Measurements from ENCODE around the gene KMT5B. TPM values are rescaled to one million over a fixed set of nuclear protein-coding genes. Genes with fewer than 3 reads are reported as not detected.

KMT5B gene
- total and polyA plus RNA-seq, 2 of the 13 experiments (the other 11 are each of a cell fraction or from before 2014, with no cell fraction given), result 17.6 to 23.7 TPM

DNA sequence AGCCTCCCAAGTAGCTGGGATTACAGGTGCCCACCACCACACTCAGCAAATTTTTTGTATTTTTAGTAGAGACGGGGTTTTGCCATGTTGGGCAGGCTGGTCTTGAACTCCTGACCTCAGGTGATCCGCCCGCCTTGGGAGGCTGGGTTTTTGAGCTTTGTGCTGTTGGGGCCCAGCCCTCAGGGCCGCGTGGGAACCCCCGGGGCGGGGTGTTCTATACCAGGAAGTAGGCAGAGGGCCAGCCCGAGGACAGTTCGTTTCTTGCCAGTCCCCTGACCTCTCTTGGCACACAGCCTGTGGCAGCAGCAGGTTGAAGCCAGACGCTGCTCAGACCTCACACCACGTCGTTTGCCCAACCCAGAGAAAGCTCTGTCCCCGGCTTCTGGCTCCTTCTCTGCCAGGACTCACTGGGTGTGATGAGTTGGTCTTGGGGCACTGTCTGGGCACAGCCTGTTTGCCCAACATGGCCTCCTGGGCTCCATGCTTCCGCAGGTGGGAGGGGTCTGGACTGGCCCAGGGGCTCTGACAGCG, 67.0 kb downstream of the KMT5B start (continued):
- TF ChIP-seq, protein P1, sequence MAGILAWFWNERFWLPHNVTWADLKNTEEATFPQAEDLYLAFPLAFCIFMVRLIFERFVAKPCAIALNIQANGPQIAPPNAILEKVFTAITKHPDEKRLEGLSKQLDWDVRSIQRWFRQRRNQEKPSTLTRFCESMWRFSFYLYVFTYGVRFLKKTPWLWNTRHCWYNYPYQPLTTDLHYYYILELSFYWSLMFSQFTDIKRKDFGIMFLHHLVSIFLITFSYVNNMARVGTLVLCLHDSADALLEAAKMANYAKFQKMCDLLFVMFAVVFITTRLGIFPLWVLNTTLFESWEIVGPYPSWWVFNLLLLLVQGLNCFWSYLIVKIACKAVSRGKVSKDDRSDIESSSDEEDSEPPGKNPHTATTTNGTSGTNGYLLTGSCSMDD (CRISPR knock-in tag; IDR thresholded peaks at IDR 0.05), result no peak
- TF ChIP-seq USF2 (IDR thresholded peaks at IDR 0.05; ENCODE audit: low read depth, low read length) (no peak), USF2 (CRISPR knock-in tag; IDR thresholded peaks at IDR 0.05; ENCODE audit: borderline replicate concordance) (no peak), PAX8 (CRISPR knock-in tag; IDR thresholded peaks at IDR 0.05; ENCODE audit: borderline replicate concordance) (no peak; the same call in 1 of the 2 replicates), ZNF276 (CRISPR knock-in tag; IDR thresholded peaks at IDR 0.05; ENCODE audit: low read depth) (no peak), ZNF460 (CRISPR knock-in tag; IDR thresholded peaks at IDR 0.05; ENCODE audit: borderline replicate concordance) (peak; percentile 84), RBFOX2 (IDR thresholded peaks at IDR 0.05; ENCODE audit: low read depth, low read length) (no peak), GFI1 (CRISPR knock-in tag; IDR thresholded peaks at IDR 0.05; ENCODE audit: borderline replicate concordance) (no peak), MYNN (CRISPR knock-in tag; IDR thresholded peaks at IDR 0.05; ENCODE audit: low read depth) (no peak), GRHL1 (CRISPR knock-in tag; conservative IDR thresholded peaks at IDR 0.05) (no peak), TBX2 (CRISPR knock-in tag; IDR thresholded peaks at IDR 0.05; ENCODE audit: borderline replicate concordance) (no peak), PLRG1 (conservative IDR thresholded peaks at IDR 0.05) (no peak)
- TF ChIP-seq, protein P2, sequence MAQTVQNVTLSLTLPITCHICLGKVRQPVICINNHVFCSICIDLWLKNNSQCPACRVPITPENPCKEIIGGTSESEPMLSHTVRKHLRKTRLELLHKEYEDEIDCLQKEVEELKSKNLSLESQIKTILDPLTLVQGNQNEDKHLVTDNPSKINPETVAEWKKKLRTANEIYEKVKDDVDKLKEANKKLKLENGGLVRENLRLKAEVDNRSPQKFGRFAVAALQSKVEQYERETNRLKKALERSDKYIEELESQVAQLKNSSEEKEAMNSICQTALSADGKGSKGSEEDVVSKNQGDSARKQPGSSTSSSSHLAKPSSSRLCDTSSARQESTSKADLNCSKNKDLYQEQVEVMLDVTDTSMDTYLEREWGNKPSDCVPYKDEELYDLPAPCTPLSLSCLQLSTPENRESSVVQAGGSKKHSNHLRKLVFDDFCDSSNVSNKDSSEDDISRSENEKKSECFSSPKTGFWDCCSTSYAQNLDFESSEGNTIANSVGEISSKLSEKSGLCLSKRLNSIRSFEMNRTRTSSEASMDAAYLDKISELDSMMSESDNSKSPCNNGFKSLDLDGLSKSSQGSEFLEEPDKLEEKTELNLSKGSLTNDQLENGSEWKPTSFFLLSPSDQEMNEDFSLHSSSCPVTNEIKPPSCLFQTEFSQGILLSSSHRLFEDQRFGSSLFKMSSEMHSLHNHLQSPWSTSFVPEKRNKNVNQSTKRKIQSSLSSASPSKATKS (CRISPR knock-in tag; IDR thresholded peaks at IDR 0.05), result no peak
- TF ChIP-seq, protein P3, sequence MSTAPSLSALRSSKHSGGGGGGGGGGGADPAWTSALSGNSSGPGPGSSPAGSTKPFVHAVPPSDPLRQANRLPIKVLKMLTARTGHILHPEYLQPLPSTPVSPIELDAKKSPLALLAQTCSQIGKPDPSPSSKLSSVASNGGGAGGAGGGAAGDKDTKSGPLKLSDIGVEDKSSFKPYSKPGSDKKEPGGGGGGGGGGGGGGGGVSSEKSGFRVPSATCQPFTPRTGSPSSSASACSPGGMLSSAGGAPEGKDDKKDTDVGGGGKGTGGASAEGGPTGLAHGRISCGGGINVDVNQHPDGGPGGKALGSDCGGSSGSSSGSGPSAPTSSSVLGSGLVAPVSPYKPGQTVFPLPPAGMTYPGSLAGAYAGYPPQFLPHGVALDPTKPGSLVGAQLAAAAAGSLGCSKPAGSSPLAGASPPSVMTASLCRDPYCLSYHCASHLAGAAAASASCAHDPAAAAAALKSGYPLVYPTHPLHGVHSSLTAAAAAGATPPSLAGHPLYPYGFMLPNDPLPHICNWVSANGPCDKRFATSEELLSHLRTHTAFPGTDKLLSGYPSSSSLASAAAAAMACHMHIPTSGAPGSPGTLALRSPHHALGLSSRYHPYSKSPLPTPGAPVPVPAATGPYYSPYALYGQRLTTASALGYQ (CRISPR knock-in tag; IDR thresholded peaks at IDR 0.05), result peak; percentile 54; the same call in 1 of the 2 replicates
- TF ChIP-seq, protein P4, sequence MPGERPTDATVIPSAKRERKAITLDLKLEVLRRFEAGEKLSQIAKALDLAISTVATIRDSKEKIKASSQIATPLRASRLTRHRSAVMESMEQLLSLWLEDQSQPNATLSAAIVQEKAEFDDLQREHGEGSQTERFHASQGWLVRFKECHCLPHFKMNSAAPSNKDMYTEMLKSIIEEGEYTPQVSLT (CRISPR knock-in tag; IDR thresholded peaks at IDR 0.05; ENCODE audit: borderline replicate concordance, low read depth), result no peak
- TF ChIP-seq, protein P5, sequence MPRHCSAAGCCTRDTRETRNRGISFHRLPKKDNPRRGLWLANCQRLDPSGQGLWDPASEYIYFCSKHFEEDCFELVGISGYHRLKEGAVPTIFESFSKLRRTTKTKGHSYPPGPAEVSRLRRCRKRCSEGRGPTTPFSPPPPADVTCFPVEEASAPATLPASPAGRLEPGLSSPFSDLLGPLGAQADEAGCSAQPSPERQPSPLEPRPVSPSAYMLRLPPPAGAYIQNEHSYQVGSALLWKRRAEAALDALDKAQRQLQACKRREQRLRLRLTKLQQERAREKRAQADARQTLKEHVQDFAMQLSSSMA (CRISPR knock-in tag; IDR thresholded peaks at IDR 0.05), result no peak

Data from HepG2 (cell line).